HepG2 (cell line): ENCODE data around the gene PKP3. TPM values are rescaled to one million over a fixed set of nuclear protein-coding genes. Genes with fewer than 3 reads are reported as not detected.

Experiments
- ARID2 ChIP-seq: sonication (generic); formaldehyde crosslinking; IDR thresholded peaks from 2 replicates; pipeline ENCODE4 v1.8.1; 2022; ENCODE audit warnings: mild to moderate bottlenecking, missing genetic modification reagents, borderline replicate concordance
- BCL6 ChIP-seq: IDR thresholded peaks from 2 replicates; pipeline ENCODE4 v1.6.1; 2016; ENCODE audit warnings: missing genetic modification reagents, missing compliant biosample characterization
- CENPBD1 ChIP-seq: sonication (generic); formaldehyde crosslinking; IDR thresholded peaks from 2 replicates; pipeline ENCODE4 v1.8.0; 2022; ENCODE audit warnings: missing genetic modification reagents, low read depth, mild to moderate bottlenecking, borderline replicate concordance
- CERS6 ChIP-seq: sonication (generic); formaldehyde crosslinking; IDR thresholded peaks from 2 replicates; pipeline ENCODE4 v1.5.0; 2020; ENCODE audit warnings: missing genetic modification reagents
- DNMT1 ChIP-seq: sonication (generic); formaldehyde crosslinking; IDR thresholded peaks from 2 replicates; pipeline ENCODE4 v1.5.1; 2020; ENCODE audit warnings: mild to moderate bottlenecking, missing genetic modification reagents
- NCOA1 ChIP-seq: sonication (generic); formaldehyde crosslinking; IDR thresholded peaks from 2 replicates; pipeline ENCODE4 v1.9.0; 2021; ENCODE audit warnings: missing genetic modification reagents
- NFE2 ChIP-seq: sonication (generic); formaldehyde crosslinking; IDR thresholded peaks from 2 replicates; pipeline ENCODE4 v1.4.0; 2020; ENCODE audit warnings: missing genetic modification reagents
- PHF21A ChIP-seq: sonication (generic); formaldehyde crosslinking; IDR thresholded peaks from 2 replicates; pipeline ENCODE4 v1.5.0; 2020; ENCODE audit warnings: mild to moderate bottlenecking, missing genetic modification reagents
- RAD51 ChIP-seq: fragments of 450-650 bp; IDR thresholded peaks from 2 replicates; pipeline ENCODE4 v1.6.1; 2016; ENCODE audit warnings: borderline replicate concordance
- RXRB ChIP-seq: IDR thresholded peaks from 2 replicates; pipeline ENCODE4 v1.6.1; 2016; ENCODE audit warnings: borderline replicate concordance, missing genetic modification reagents, missing compliant biosample characterization
- SMAD1 ChIP-seq: sonication (generic); formaldehyde crosslinking; IDR thresholded peaks from 2 replicates; pipeline ENCODE4 v1.4.0; 2020; ENCODE audit warnings: missing genetic modification reagents, low read depth, mild to moderate bottlenecking, borderline replicate concordance
- SMAD9 ChIP-seq: sonication (generic); formaldehyde crosslinking; IDR thresholded peaks from 2 replicates; pipeline ENCODE4 v1.5.1; 2020; ENCODE audit warnings: mild to moderate bottlenecking, missing genetic modification reagents
- ZNF205 ChIP-seq: IDR thresholded peaks from 2 replicates; pipeline ENCODE4 v1.6.1; 2018; ENCODE audit warnings: missing biosample characterization, missing genetic modification reagents
- ZNF24 ChIP-seq: fragments of 450-650 bp; IDR thresholded peaks from 2 replicates; pipeline ENCODE4 v1.6.1; 2017; ENCODE audit warnings: antibody characterized with exemption, mild to moderate bottlenecking
- ZNF275 ChIP-seq: sonication (generic); formaldehyde crosslinking; IDR thresholded peaks from 2 replicates; pipeline ENCODE4 v1.8.0; 2022; ENCODE audit warnings: missing genetic modification reagents, mild to moderate bottlenecking, inconsistent platforms, borderline replicate concordance
- ZNF292 ChIP-seq: sonication (generic); formaldehyde crosslinking; IDR thresholded peaks from 2 replicates; pipeline ENCODE4 v1.8.1; 2022; ENCODE audit warnings: mild to moderate bottlenecking, low read depth, missing genetic modification reagents, borderline replicate concordance
- ZNF317 ChIP-seq: sonication (generic); formaldehyde crosslinking; IDR thresholded peaks from 2 replicates; pipeline ENCODE4 v1.5.0; 2020; ENCODE audit warnings: mild to moderate bottlenecking, missing genetic modification reagents
- ZNF382 ChIP-seq: sonication (generic); formaldehyde crosslinking; IDR thresholded peaks from 2 replicates; pipeline ENCODE4 v1.5.0; 2020; ENCODE audit warnings: missing genetic modification reagents, mild to moderate bottlenecking, borderline replicate concordance
- ZNF562 ChIP-seq: sonication (generic); formaldehyde crosslinking; IDR thresholded peaks from 2 replicates; pipeline ENCODE4 v1.8.0; 2022; ENCODE audit warnings: missing genetic modification reagents, borderline replicate concordance
- ZNF576 ChIP-seq: sonication (generic); formaldehyde crosslinking; IDR thresholded peaks from 2 replicates; pipeline ENCODE4 v1.4.0; 2020; ENCODE audit warnings: mild to moderate bottlenecking, missing genetic modification reagents
- ZSCAN30 ChIP-seq: sonication (generic); formaldehyde crosslinking; IDR thresholded peaks from 2 replicates; pipeline ENCODE4 v1.5.0; 2020; ENCODE audit warnings: mild to moderate bottlenecking, missing genetic modification reagents
- polyA plus RNA-seq, 8 experiments: library from polyadenylated mRNA; depleted of rRNA in 3 of 8; stranded (reverse) in 7 of 8; unstranded in 1 of 8; fragments of >200 nt; fragmentation: Illumina TruSeq in 4 of 8; extraction: Trizol in 4 of 8; gene quantifications; 2 replicates each; pipeline versions ENCODE4 v1.2.1 to v1.2.3, GENCODE V29; 2011 to 2016; ENCODE audit warnings: low read depth in 4 of 8, missing spikeins in 1 of 8, mixed read lengths in 1 of 8; ENCODE audit not compliant: insufficient read depth in 1 of 8
- total RNA-seq, 5 experiments: library from RNA; depleted of rRNA; stranded (reverse); fragments of >200 nt; fragmentation: Illumina TruSeq; extraction: Trizol; gene quantifications; 2 replicates each; pipeline ENCODE4 v1.2.3, GENCODE V29; 2016; ENCODE audit warnings: low read depth in 1 of 5
- TF ChIP-seq, protein P1 (sequence below): sonication (generic); formaldehyde crosslinking; IDR thresholded peaks from 2 replicates; pipeline ENCODE4 v1.4.0; 2020; ENCODE audit warnings: missing genetic modification reagents
- TF ChIP-seq, protein P2 (sequence below): sonication (generic); formaldehyde crosslinking; IDR thresholded peaks from 2 replicates; pipeline ENCODE4 v1.5.0; 2020; ENCODE audit warnings: mild to moderate bottlenecking, missing genetic modification reagents

The PKP3 gene
- total and polyA plus RNA-seq, 2 of the 13 experiments (the other 11 are each of a cell fraction or from before 2014, with no cell fraction given) = 18.0 to 28.7 TPM

DNA sequence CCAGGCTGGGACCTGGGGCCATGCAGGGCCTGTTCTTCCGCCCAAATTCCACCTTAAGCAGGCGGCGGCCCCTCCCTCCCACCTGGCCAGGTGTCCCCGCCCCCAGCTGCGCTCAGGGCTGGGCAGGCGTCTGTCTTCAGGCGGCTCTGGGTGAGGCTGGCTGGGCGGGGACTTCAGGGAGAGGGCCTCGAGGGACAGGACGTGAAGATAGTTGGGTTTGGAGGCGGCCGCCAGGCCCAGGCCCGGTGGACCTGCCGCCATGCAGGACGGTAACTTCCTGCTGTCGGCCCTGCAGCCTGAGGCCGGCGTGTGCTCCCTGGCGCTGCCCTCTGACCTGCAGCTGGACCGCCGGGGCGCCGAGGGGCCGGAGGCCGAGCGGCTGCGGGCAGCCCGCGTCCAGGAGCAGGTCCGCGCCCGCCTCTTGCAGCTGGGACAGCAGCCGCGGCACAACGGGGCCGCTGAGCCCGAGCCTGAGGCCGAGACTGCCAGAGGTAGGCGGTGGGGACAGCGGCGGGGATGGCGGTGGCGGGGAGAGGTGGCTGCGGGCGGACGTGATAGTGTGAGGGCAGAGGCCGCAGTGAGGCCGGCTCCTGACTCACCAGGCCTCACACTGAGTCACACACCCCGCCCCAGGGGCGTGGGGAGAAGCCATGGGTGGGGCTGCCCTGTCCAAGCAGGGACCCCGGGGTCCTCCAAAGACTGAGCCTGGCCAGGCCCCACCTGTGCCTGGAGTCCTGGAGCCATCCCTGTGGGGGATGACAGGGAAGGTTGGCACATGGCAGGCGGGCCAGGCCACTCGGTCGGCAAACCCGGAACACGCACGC, at the start of gene PKP3 (continued):
- TF ChIP-seq, protein P1, sequence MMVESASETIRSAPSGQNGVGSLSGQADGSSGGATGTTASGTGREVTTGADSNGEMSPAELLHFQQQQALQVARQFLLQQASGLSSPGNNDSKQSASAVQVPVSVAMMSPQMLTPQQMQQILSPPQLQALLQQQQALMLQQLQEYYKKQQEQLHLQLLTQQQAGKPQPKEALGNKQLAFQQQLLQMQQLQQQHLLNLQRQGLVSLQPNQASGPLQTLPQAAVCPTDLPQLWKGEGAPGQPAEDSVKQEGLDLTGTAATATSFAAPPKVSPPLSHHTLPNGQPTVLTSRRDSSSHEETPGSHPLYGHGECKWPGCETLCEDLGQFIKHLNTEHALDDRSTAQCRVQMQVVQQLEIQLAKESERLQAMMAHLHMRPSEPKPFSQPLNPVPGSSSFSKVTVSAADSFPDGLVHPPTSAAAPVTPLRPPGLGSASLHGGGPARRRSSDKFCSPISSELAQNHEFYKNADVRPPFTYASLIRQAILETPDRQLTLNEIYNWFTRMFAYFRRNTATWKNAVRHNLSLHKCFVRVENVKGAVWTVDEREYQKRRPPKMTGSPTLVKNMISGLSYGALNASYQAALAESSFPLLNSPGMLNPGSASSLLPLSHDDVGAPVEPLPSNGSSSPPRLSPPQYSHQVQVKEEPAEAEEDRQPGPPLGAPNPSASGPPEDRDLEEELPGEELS (CRISPR knock-in tag) = no peak
- TF ChIP-seq ZNF24 (no peak), PHF21A (peak; percentile 57; the same call in 1 of the 2 replicates), RXRB (CRISPR knock-in tag) (0 out of 2 replicates have a peak, but pooled peaks have one; percentile 17), CENPBD1 (no peak), SMAD1 (CRISPR knock-in tag) (0 out of 2 replicates have a peak, but pooled peaks have one; percentile 51), CERS6 (CRISPR knock-in tag) (no peak), ZNF576 (CRISPR knock-in tag) (no peak), DNMT1 (CRISPR knock-in tag) (no peak), ZSCAN30 (CRISPR knock-in tag) (no peak), BCL6 (CRISPR knock-in tag) (no peak; the same call in 1 of the 2 replicates), ZNF205 (CRISPR knock-in tag) (no peak), ZNF382 (CRISPR knock-in tag) (no peak), SMAD9 (CRISPR knock-in tag) (peak; percentile 66; the same call in 1 of the 2 replicates), ZNF275 (CRISPR knock-in tag) (no peak), ZNF292 (no peak), ZNF317 (no peak), RAD51 (no peak), NCOA1 (CRISPR knock-in tag) (no peak), ZNF562 (no peak), NFE2 (CRISPR knock-in tag) (no peak), ARID2 (CRISPR knock-in tag) (no peak)
- TF ChIP-seq, protein P2, sequence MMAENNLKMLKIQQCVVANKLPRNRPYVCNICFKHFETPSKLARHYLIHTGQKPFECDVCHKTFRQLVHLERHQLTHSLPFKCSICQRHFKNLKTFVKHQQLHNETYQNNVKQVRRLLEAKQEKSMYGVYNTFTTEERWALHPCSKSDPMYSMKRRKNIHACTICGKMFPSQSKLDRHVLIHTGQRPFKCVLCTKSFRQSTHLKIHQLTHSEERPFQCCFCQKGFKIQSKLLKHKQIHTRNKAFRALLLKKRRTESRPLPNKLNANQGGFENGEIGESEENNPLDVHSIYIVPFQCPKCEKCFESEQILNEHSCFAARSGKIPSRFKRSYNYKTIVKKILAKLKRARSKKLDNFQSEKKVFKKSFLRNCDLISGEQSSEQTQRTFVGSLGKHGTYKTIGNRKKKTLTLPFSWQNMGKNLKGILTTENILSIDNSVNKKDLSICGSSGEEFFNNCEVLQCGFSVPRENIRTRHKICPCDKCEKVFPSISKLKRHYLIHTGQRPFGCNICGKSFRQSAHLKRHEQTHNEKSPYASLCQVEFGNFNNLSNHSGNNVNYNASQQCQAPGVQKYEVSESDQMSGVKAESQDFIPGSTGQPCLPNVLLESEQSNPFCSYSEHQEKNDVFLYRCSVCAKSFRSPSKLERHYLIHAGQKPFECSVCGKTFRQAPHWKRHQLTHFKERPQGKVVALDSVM (CRISPR knock-in tag) = peak; percentile 51; the same call in 1 of the 2 replicates
